DOHH2 (cell line): ENCODE results near the gene MLXIP.

ENCODE experiments used
- EZH2phosphoT487 ChIP-seq: fragments of 200-600 bp; sonication (generic); IDR thresholded peaks from 2 replicates; pipeline ENCODE4 v1.6.1; 2017; ENCODE audit warnings: borderline replicate concordance, mild to moderate bottlenecking, antibody characterized with exemption, low read length, moderate library complexity, mixed read lengths
- TF ChIP-seq, protein P1 (sequence below): fragments of 200-600 bp; sonication (generic); IDR thresholded peaks from one replicate; pipeline ENCODE4 v1.5.1; 2014; ENCODE audit warnings: antibody characterized with exemption, mild to moderate bottlenecking, low read depth, low read length; ENCODE audit not compliant: poor library complexity, severe bottlenecking

DNA sequence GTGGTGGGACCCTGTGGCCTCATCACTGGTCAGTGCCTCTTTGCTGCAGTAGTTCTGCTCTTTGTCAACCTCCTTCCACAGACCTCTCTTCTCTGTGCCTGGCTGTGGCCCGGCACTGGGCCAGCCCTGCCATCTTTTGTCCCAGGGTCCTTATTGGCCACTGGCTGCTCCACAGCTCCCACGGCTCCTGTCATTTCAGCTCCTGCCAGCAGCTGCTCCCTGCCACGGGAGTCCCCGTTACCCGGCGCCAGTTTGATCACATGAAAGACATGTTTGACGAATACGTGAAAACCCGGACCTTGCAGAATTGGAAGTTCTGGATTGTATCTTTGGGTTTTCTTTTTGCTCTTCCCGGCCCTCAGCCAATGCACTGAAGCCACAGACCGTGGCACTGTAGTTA, 60.1 kb downstream of the MLXIP start:
- TF ChIP-seq, protein P1, sequence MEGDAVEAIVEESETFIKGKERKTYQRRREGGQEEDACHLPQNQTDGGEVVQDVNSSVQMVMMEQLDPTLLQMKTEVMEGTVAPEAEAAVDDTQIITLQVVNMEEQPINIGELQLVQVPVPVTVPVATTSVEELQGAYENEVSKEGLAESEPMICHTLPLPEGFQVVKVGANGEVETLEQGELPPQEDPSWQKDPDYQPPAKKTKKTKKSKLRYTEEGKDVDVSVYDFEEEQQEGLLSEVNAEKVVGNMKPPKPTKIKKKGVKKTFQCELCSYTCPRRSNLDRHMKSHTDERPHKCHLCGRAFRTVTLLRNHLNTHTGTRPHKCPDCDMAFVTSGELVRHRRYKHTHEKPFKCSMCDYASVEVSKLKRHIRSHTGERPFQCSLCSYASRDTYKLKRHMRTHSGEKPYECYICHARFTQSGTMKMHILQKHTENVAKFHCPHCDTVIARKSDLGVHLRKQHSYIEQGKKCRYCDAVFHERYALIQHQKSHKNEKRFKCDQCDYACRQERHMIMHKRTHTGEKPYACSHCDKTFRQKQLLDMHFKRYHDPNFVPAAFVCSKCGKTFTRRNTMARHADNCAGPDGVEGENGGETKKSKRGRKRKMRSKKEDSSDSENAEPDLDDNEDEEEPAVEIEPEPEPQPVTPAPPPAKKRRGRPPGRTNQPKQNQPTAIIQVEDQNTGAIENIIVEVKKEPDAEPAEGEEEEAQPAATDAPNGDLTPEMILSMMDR: no peak
- TF ChIP-seq EZH2phosphoT487: no peak
